Gastrocnemius medialis (tissue), 4 donors: ENCODE results near the gene ATG9A.

ENCODE experiments used
- CTCF ChIP-seq, 5 experiments: fragments of 450-650 bp in 3 of 5; fragments of 200-600 bp in 2 of 5; sonication (generic) in 2 of 5; IDR thresholded peaks in 4 of 5; conservative IDR thresholded peaks in 1 of 5; 1 replicate in 4 of 5; 2 replicates in 1 of 5; pipeline ENCODE4 v1.5.1; 2016 to 2019; ENCODE audit warnings: antibody characterized with exemption in 5 of 5, mild to moderate bottlenecking in 3 of 5, moderate library complexity in 3 of 5
- POLR2A ChIP-seq, 2 donors: fragments of 450-650 bp; IDR thresholded peaks; one replicate each; pipeline ENCODE4 v1.6.1; 2017; ENCODE audit warnings: antibody characterized with exemption in 2 of 2, mild to moderate bottlenecking in 2 of 2, moderate library complexity in 2 of 2

GRCh38 chr2:219186754-219187456 lies 42.5 kb downstream of the ATG9A start:
- TF ChIP-seq CTCF (IDR thresholded peaks at IDR 0.05 in 4 of 5, conservative IDR thresholded peaks at IDR 0.05 in 1 of 5) (no peak), POLR2A (IDR thresholded peaks at IDR 0.05) (no peak)
